Fibroblast of pulmonary artery (primary cell): ENCODE data around the gene CCN2.

Source experiments
- DNase-seq: peaks from one replicate; pipeline ENCODE4 v3.0.0-alpha.2; 2010; ENCODE audit warnings: low read depth
- H3K4me3 ChIP-seq: replicated peaks from 2 replicates; pipeline ENCODE4 v1.5.1; 2011; ENCODE audit warnings: low read depth, mild to moderate bottlenecking, control low read depth, low read length, moderate library complexity
- TF ChIP-seq, protein P1 (sequence below): IDR thresholded peaks from 2 replicates; pipeline ENCODE4 v1.5.1; 2011; ENCODE audit warnings: mild to moderate bottlenecking, control low read depth, low read length, inconsistent platforms; ENCODE audit errors: missing control alignments

The CCN2 gene, protein sequence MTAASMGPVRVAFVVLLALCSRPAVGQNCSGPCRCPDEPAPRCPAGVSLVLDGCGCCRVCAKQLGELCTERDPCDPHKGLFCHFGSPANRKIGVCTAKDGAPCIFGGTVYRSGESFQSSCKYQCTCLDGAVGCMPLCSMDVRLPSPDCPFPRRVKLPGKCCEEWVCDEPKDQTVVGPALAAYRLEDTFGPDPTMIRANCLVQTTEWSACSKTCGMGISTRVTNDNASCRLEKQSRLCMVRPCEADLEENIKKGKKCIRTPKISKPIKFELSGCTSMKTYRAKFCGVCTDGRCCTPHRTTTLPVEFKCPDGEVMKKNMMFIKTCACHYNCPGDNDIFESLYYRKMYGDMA

DNA sequence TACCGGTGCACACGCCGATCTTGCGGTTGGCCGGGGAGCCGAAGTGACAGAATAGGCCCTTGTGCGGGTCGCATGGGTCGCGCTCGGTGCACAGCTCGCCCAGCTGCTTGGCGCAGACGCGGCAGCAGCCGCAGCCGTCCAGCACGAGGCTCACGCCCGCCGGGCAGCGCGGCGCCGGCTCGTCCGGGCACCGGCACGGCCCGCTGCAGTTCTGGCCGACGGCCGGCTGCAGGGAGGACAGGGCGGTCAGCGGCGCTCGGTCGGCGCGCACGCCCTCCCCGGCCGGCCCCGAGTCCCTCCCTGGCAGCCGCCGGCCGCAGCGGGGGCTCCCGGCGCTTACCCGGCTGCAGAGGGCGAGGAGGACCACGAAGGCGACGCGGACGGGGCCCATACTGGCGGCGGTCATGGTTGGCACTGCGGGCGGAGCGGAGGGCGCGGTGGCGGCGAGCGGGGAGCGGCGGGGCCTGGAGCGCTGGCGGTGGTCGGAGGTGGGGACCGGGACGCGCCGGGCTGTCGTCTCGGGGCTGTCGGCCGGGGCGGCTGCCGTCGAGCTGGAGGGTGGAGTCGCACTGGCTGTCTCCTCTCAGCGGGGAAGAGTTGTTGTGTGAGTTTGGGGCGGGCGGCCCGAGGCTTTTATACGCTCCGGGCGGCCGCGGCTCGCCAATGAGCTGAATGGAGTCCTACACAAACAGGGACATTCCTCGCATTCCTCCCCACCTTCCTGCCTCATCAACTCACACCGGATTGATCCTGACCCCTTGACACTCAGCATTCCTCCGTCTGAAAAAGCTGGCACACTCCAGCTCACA, at the start of gene CCN2:
Gene CCN2, minus strand, starts transcription at position 606 of the 809 bp plus-strand sequence. Its CDS starts 200 bp downstream, at position 406.
- TF ChIP-seq, protein P1, sequence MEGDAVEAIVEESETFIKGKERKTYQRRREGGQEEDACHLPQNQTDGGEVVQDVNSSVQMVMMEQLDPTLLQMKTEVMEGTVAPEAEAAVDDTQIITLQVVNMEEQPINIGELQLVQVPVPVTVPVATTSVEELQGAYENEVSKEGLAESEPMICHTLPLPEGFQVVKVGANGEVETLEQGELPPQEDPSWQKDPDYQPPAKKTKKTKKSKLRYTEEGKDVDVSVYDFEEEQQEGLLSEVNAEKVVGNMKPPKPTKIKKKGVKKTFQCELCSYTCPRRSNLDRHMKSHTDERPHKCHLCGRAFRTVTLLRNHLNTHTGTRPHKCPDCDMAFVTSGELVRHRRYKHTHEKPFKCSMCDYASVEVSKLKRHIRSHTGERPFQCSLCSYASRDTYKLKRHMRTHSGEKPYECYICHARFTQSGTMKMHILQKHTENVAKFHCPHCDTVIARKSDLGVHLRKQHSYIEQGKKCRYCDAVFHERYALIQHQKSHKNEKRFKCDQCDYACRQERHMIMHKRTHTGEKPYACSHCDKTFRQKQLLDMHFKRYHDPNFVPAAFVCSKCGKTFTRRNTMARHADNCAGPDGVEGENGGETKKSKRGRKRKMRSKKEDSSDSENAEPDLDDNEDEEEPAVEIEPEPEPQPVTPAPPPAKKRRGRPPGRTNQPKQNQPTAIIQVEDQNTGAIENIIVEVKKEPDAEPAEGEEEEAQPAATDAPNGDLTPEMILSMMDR: no peak
- peak within 1 kb of the TSS; percentile 75 for H3K4me3 ChIP-seq
- peak; percentile 100 for DNase-seq

DNA sequence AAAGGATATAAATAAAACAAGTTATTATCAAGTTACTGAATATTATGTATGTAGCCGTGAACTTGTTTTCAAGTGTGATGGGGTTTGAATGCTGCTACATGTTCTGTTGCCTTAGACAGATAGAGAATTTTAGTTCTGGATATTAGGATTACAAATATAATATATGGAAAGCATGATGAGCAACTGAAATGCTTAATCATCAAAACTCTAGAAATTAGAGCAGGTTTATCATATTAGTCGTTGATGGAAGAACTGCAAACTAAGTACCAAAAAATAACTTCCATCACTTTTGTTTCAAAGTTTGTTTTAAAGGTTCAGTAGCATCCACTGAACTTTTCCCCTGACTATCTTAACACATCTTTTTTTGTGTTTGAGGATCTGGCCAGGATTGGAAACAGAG, 49.1 kb upstream of the CCN2 start:
- DNase-seq: no peak
- TF ChIP-seq, protein P1: no peak
- no peak overlapping the region for H3K4me3 ChIP-seq

DNA sequence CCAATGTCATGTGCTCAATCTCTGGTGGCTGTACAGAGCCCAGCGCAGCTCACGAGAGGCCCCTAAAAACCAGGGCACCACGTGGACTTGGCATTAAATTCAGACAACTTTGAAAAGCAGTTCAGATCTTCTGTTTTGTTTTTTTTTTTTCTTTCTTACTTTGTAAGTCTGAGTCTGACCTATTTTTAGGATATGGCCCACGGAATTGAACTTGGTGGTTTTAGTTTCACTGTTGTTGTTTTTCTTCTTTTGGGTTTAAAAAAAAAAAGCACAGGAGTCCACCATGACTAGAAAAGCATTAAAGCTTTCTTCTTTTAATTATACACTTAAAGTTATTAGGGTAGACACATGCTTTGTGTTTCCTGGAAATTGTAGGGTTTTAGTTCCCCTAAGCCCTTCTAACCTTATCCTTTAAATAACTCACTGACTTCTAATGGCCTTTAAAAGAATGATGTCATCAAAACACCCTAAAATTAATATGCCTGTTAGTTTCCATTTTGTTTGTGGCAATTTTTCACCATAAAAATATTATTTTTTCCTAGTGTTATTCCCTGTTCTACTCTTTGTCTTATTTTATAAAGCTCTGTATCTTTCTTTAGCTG, 48.5 kb upstream of the CCN2 start:
- TF ChIP-seq, protein P1: no peak
- no peak overlapping the region for H3K4me3 ChIP-seq
- DNase-seq: no peak

DNA sequence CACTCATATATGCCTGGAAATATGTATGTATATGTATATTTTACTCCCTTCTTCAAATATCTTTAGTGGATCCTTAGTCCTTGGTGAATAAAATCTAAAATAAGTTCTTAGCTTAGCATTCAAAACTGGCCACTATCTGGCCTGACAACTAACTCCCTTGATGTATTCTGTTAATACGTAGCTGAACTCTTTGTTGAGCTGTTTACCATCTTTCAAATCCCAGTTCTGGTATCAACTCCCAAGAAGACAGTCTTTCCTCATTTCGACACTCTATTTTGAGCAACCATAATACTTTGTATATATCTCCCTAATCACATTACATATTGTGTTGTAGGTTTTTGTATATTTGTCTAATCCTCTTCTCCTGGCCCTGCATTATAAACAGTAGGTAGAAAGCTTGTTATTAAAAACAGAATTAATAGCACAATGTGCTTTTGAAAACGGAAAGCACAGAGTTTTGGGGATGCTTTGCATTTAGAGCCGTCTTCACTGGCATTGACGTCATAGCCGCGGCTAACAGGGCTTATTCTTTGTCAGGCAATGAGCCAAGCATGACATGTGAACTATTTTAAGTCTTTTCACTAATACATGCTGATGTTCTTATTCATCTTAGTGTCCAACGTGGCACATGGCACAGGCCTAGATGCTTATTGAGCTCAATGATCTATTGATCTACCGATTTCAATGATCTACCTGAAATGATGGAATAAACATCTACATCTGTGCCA, 47.2 kb upstream of the CCN2 start:
- DNase-seq: peak; percentile 80
- TF ChIP-seq, protein P1: no peak
- H3K4me3 ChIP-seq: no peak overlapping the region

DNA sequence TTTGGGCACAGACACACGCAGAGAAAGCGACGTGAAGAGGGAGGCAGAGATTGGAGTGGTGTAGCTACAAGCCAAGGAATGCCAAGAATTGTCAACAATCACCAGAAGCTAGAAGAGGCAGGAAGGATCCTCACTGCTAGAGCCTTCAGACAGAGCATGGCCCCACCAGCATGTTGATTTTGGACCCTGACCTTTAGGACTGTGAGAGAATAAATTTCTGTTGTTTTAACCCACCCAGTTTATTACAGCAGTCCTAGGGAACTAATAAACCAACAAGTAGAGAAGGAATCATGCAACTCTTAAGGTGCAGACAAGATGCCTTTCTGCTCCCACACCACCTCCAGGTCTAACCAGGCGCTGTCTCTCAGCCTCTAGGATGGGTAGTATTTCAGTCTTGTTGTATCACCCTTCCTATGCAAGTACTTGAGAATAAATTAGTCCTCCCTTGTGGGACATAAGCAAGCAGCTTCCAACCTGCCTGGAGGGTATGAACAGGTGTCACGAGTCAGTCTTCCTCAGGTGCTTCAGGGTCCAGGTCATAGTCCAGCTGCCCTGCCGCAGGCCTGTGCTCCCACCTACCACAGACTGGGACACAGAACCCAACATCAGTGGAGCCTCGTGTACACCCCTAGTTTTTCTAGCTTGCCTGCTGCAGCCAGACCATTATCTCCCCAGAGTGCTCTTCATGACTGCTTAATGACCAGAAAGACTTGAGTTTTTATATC, 46.4 kb upstream of the CCN2 start:
- TF ChIP-seq, protein P1: no peak
- H3K4me3 ChIP-seq: no peak overlapping the region
- no peak for DNase-seq

DNA sequence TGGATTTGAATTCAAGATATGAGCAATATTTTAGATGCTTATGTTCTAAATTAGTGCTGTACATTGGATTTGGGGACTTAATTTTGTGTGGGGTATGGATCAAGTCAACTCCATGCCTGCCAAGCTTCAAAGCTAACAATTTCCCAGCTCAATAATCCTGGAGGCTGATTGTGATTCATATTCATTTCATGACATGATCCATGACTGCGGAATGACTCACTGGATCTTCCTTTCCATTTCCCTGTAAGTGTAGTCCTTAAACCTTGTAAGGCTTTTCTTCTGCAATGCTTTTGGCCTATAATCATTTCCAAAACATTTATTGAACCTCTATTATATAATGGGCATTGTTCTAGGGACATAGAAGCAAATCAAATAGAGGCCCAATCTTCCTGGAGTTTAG, 44.7 kb upstream of the CCN2 start:
- DNase-seq: peak; percentile 85
- TF ChIP-seq, protein P1: no peak
- H3K4me3 ChIP-seq: no peak overlapping the region
